WTC11 (cell line): Measurements from ENCODE around the gene LRRC75B. TPM values are rescaled to one million over a fixed set of nuclear protein-coding genes. Genes with fewer than 3 reads are reported as not detected.
"Not testable (repeated sequence)": the region's sequence is repeated elsewhere in the genome, so short reads cannot be mapped to it uniquely, and the experiment has no call there.

Experiments
- ATAC-seq: fragments of 200-7000 bp; cut with Tn5 transposase; 2 replicates; pipeline ENCODE4 v1.10.0; 2021; ENCODE audit warnings: mild to moderate bottlenecking, moderate library complexity
- Bru-seq: library from RNA; stranded (reverse); fragments of 400-500 nt; gene quantifications from one replicate; lab custom pipeline; 2021; lab: Mats Ljungman, UMichigan
- CTCF ChIA-PET: fragments of 300-600 bp; sonication (Branson Sonifier 250); formaldehyde crosslinking; loops from one replicate; lab custom pipeline; 2021; ENCODE audit warnings: antibody characterized with exemption; lab: Charles Lee
- POLR2A ChIA-PET: fragments of 350-600 bp; sonication (Branson Sonifier 250); formaldehyde crosslinking; loops from one replicate; lab custom pipeline; 2021; ENCODE audit warnings: antibody characterized with exemption; lab: Charles Lee
- DNase-seq: peaks from one replicate; pipeline ENCODE4 v3.0.0; 2021; ENCODE audit warnings: low spot score
- H3K27ac Mint-ChIP-seq: 2 replicates; pipeline ENCODE4 v1.8.0; 2021; ENCODE audit warnings: mixed read lengths
- H3K27me3 Mint-ChIP-seq: 2 replicates; pipeline ENCODE4 v1.8.0; 2021; ENCODE audit warnings: low read depth, mild to moderate bottlenecking, moderate library complexity, mixed read lengths
- H3K36me3 Mint-ChIP-seq: 2 replicates; pipeline ENCODE4 v1.8.0; 2021; ENCODE audit warnings: mixed read lengths
- H3K4me1 Mint-ChIP-seq: 2 replicates; pipeline ENCODE4 v1.8.0; 2022; ENCODE audit warnings: mixed read lengths
- H3K4me3 Mint-ChIP-seq: 2 replicates; pipeline ENCODE4 v1.8.0; 2021; ENCODE audit warnings: mild to moderate bottlenecking, moderate library complexity, mixed read lengths
- H3K9me3 Mint-ChIP-seq: 2 replicates; pipeline ENCODE4 v1.8.0; 2021; ENCODE audit warnings: mixed read lengths
- GABPB1 ChIP-seq: sonication (generic); formaldehyde crosslinking; IDR thresholded peaks from 2 replicates; pipeline ENCODE4 v1.8.1; 2023; ENCODE audit warnings: mild to moderate bottlenecking, missing genetic modification reagents
- KAT7 ChIP-seq: sonication (generic); formaldehyde crosslinking; IDR thresholded peaks from 2 replicates; pipeline ENCODE4 v1.8.1; 2023; ENCODE audit warnings: missing genetic modification reagents, mild to moderate bottlenecking, borderline replicate concordance
- RORB ChIP-seq: fragments of 250-450 bp; sonication (Bioruptor Pico); IDR thresholded peaks from 2 replicates; pipeline ENCODE4 v1.9.0; 2021; ENCODE audit warnings: mild to moderate bottlenecking
- SP1 ChIP-seq: sonication (generic); formaldehyde crosslinking; conservative IDR thresholded peaks from 2 replicates; pipeline ENCODE4 v1.8.1; 2022; ENCODE audit warnings: missing genetic modification reagents
- TEAD4 ChIP-seq: sonication (generic); formaldehyde crosslinking; IDR thresholded peaks from 2 replicates; pipeline ENCODE4 v1.8.0; 2022; ENCODE audit warnings: mild to moderate bottlenecking, missing genetic modification reagents
- TP53 ChIP-seq: sonication (generic); formaldehyde crosslinking; IDR thresholded peaks from 2 replicates; pipeline ENCODE4 v1.8.1; 2023; ENCODE audit warnings: mild to moderate bottlenecking, missing genetic modification reagents
- ZNF121 ChIP-seq: sonication (generic); formaldehyde crosslinking; IDR thresholded peaks from 2 replicates; pipeline ENCODE4 v1.8.0; 2023; ENCODE audit warnings: missing genetic modification reagents
- ZNF219 ChIP-seq: sonication (generic); formaldehyde crosslinking; IDR thresholded peaks from 2 replicates; pipeline ENCODE4 v1.8.0; 2023; ENCODE audit warnings: missing genetic modification reagents, mild to moderate bottlenecking, borderline replicate concordance
- long read RNA-seq, 3 experiments: library from RNA in 1 of 3; library from capped mRNA in 1 of 3; library from polyadenylated mRNA in 1 of 3; unstranded in 2 of 3; stranded (forward) in 1 of 3; transcript quantifications; one replicate each; pipeline ENCODE4 v2.0.0, GENCODE V29; 2021
- total RNA-seq: library from RNA; stranded (reverse); gene quantifications from 3 replicates; pipeline ENCODE4 v1.2.3, GENCODE V29; 2021
- TF ChIP-seq, protein P1 (sequence below): sonication (generic); formaldehyde crosslinking; IDR thresholded peaks from 2 replicates; pipeline ENCODE4 v1.8.1; 2023; ENCODE audit warnings: mild to moderate bottlenecking, missing genetic modification reagents, borderline replicate concordance
- TF ChIP-seq, protein P2 (sequence below): sonication (generic); formaldehyde crosslinking; IDR thresholded peaks from 2 replicates; pipeline ENCODE4 v1.8.1; 2022; ENCODE audit warnings: mild to moderate bottlenecking, moderate library complexity, missing genetic modification reagents
- TF ChIP-seq, protein P3 (sequence below): sonication (generic); formaldehyde crosslinking; IDR thresholded peaks from 2 replicates; pipeline ENCODE4 v1.8.0; 2022; ENCODE audit warnings: mild to moderate bottlenecking, missing genetic modification reagents

The LRRC75B gene, protein sequence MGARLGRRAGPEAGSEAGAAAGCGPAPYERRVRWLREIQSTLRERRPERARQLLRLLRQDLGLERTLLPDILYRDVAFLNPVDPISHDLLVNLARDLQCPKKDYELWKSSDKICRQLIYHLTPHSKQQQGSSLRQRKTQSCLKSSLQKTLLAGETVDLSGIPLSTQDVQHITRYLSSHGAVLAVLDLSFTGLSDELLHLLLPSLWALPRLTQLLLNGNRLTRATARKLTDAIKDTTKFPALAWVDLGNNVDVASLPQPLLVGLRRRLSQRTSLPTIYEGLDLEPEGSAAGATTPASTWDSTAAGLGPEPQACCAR
- total RNA-seq, result 17.3 to 19.2 TPM (median 17.6 TPM) in 3 replicates
- Bru-seq, nascent RNA, result percentile 57 among the genes with signal in this experiment
- long read RNA-seq, experiment 1, transcript LRRC75B-201 (4 exons, 1,238 nt), result major isoform, 13 of 61 reads
- long read RNA-seq, experiment 1, partial matches to known transcripts, result 10 of 61 reads
- long read RNA-seq, experiment 1, other reads (novel, unspliced or antisense), result 34 of 61 reads
- long read RNA-seq, experiment 2, transcript LRRC75B-201 (4 exons, 1,238 nt), result major isoform, 5 of 13 reads
- long read RNA-seq, experiment 2, partial matches to known transcripts, result 2 of 13 reads
- long read RNA-seq, experiment 2, other reads (novel, unspliced or antisense), result 6 of 13 reads
- long read RNA-seq, experiment 3, partial matches to known transcripts, result 0 of 1 reads
- long read RNA-seq, experiment 3, other reads (novel, unspliced or antisense), result 0 of 1 reads

DNA sequence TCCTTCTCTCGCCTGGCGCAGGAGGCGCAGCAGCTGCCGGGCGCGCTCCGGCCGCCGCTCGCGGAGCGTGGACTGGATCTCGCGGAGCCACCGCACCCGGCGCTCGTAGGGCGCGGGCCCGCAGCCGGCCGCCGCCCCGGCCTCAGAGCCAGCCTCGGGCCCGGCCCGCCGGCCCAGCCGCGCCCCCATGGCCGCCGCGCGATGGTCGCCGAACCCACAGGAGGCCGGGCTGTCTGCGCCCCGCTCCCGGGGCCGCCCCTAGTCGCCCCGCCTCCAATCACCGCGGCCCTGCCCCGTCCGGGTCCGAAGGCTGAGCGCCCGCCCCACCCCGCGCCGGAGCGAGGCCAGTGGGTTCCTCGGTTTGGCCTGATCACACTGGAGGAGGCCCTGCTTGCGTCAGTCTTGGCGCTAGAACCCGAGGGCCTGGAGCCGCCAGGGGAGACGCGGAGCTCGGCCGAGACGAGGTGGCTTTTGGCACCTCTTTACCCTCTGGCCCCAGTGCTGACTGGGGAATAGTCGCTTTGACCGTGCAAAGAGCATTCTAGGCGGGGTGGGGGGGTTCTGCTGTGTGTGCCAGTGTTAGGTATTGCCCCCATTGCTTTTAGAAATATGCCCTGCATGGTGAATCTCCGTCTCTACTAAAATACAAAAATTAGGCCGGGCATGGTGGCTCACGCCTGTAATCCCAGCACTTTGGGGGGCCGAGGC is at the start of gene LRRC75B:
LRRC75B (minus strand) TSS at position 223 of the 708 bp plus-strand sequence; CDS start at position 189, 34 bp downstream.
- H3K4me3 Mint-ChIP-seq, result peak within 1 kb of the TSS; percentile 91
- DNase-seq, result peak; percentile 88
- TF ChIP-seq, protein P1, sequence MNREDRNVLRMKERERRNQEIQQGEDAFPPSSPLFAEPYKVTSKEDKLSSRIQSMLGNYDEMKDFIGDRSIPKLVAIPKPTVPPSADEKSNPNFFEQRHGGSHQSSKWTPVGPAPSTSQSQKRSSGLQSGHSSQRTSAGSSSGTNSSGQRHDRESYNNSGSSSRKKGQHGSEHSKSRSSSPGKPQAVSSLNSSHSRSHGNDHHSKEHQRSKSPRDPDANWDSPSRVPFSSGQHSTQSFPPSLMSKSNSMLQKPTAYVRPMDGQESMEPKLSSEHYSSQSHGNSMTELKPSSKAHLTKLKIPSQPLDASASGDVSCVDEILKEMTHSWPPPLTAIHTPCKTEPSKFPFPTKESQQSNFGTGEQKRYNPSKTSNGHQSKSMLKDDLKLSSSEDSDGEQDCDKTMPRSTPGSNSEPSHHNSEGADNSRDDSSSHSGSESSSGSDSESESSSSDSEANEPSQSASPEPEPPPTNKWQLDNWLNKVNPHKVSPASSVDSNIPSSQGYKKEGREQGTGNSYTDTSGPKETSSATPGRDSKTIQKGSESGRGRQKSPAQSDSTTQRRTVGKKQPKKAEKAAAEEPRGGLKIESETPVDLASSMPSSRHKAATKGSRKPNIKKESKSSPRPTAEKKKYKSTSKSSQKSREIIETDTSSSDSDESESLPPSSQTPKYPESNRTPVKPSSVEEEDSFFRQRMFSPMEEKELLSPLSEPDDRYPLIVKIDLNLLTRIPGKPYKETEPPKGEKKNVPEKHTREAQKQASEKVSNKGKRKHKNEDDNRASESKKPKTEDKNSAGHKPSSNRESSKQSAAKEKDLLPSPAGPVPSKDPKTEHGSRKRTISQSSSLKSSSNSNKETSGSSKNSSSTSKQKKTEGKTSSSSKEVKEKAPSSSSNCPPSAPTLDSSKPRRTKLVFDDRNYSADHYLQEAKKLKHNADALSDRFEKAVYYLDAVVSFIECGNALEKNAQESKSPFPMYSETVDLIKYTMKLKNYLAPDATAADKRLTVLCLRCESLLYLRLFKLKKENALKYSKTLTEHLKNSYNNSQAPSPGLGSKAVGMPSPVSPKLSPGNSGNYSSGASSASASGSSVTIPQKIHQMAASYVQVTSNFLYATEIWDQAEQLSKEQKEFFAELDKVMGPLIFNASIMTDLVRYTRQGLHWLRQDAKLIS (CRISPR knock-in tag), result 0 out of 2 replicates have a peak, but pooled peaks have one; percentile 27
- TF ChIP-seq, protein P2, sequence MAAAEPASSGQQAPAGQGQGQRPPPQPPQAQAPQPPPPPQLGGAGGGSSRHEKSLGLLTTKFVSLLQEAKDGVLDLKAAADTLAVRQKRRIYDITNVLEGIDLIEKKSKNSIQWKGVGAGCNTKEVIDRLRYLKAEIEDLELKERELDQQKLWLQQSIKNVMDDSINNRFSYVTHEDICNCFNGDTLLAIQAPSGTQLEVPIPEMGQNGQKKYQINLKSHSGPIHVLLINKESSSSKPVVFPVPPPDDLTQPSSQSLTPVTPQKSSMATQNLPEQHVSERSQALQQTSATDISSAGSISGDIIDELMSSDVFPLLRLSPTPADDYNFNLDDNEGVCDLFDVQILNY (CRISPR knock-in tag), result peak; percentile 57; the same call in 1 of the 2 replicates
- TF ChIP-seq ZNF121 (no peak), SP1 (CRISPR knock-in tag) (peak; percentile 55; the same call in 1 of the 2 replicates), TP53 (CRISPR knock-in tag) (peak; percentile 31; the same call in 1 of the 2 replicates), ZNF219 (peak; percentile 13; the same call in 1 of the 2 replicates), GABPB1 (peak; percentile 97), RORB (CRISPR knock-in tag) (no peak), TEAD4 (CRISPR knock-in tag) (no peak), KAT7 (CRISPR knock-in tag) (0 out of 2 replicates have a peak, but pooled peaks have one; percentile 63)
- TF ChIP-seq, protein P3, sequence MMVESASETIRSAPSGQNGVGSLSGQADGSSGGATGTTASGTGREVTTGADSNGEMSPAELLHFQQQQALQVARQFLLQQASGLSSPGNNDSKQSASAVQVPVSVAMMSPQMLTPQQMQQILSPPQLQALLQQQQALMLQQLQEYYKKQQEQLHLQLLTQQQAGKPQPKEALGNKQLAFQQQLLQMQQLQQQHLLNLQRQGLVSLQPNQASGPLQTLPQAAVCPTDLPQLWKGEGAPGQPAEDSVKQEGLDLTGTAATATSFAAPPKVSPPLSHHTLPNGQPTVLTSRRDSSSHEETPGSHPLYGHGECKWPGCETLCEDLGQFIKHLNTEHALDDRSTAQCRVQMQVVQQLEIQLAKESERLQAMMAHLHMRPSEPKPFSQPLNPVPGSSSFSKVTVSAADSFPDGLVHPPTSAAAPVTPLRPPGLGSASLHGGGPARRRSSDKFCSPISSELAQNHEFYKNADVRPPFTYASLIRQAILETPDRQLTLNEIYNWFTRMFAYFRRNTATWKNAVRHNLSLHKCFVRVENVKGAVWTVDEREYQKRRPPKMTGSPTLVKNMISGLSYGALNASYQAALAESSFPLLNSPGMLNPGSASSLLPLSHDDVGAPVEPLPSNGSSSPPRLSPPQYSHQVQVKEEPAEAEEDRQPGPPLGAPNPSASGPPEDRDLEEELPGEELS (CRISPR knock-in tag), result peak; percentile 15; the same call in 1 of the 2 replicates
- TF ChIP-seq, all 79 proteins: peak for 8
- H3K36me3 Mint-ChIP-seq, result no peaks in the 10 kb centered on the region
- ATAC-seq, result peak; percentile 92
- CTCF ChIA-PET, result interaction anchor here (1.0 to 3.3 kb wide), 3 partner anchors 9 to 179 kb away, joined by 3 to 9 read pairs (median 3); no protein-coding TSS in a partner anchor
- H3K9me3 Mint-ChIP-seq, result no peaks in the 10 kb centered on the region
- no peaks in the 10 kb centered on the region for H3K27me3 Mint-ChIP-seq
- POLR2A ChIA-PET, result interaction anchor here (0.5 to 1.8 kb wide), 6 partner anchors 9 to 824 kb away, joined by 3 to 7 read pairs (median 4); partner anchors contain the start of gene GUCD1
- H3K4me1 Mint-ChIP-seq, result peaks cover 12% of the 10 kb centered on the region; the same call in 1 of the 2 replicates
- H3K27ac Mint-ChIP-seq, result peak within 1 kb of the TSS; percentile 89

DNA sequence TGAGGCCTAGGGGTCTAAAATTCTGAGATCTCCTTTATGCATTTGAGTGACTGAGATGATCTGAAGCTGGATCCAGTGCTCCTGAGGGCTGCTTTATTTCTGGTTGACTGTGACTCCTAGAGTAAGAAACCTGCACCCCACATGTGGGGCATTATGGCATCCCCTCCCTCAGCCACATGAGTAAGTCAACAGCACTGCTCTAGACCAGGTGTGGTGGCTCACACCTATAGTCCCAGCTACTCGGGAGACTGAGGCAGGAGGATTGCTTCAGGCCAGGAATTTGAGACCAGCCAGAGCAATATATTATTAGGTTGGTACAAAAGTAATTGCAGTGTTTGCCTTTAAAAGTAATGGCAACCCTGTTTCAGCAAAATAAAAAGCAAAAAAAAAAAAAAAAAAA is 49.4 kb upstream of the LRRC75B start:
- H3K4me3 Mint-ChIP-seq, H3K9me3 Mint-ChIP-seq, H3K4me1 Mint-ChIP-seq, POLR2A ChIA-PET, H3K27me3 Mint-ChIP-seq, DNase-seq, ATAC-seq, H3K27ac Mint-ChIP-seq, H3K36me3 Mint-ChIP-seq: not testable (repeated sequence)
- CTCF ChIA-PET, result interaction anchor here (0.6 kb wide), 4 partner anchors 65 to 411 kb away, joined by 3 to 5 read pairs (median 3); no protein-coding TSS in a partner anchor

DNA sequence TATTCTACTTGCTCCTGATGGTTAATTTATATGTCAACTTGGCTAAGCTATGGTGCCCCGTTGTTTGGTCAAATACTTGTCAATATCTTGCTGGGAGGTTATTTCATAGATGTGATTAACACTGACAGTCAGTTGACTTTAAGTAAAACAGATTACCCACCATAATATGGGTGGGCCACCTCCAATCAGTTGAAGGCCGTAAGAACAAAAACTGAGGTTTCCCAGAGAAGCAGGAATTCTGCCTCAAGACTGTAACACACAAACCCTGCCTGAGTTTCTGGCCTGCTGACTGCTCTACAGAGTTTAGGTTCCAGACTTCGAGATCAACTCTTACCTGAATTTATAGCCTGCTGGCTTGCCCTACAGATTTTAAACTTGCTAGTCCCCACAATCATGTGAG is 43.6 kb upstream of the LRRC75B start:
- H3K9me3 Mint-ChIP-seq, ATAC-seq, H3K27me3 Mint-ChIP-seq, H3K27ac Mint-ChIP-seq, POLR2A ChIA-PET, DNase-seq, H3K4me3 Mint-ChIP-seq, H3K36me3 Mint-ChIP-seq: not testable (repeated sequence)
- CTCF ChIA-PET, result interaction anchor here (0.6 kb wide), 1 partner anchor 51 kb away, joined by 3 read pairs; no protein-coding TSS in a partner anchor
- peaks cover 20% of the 10 kb centered on the region for H3K4me1 Mint-ChIP-seq
